CD4-positive, alpha-beta T cell treated with Interleukin-6 at 100 ng/mL for 8 hours (primary cell): ENCODE data around the gene ZFP64.

Experiments used
- DNase-seq: peaks from one replicate; pipeline ENCODE4 v3.0.0-alpha.2; 2020; ENCODE audit warnings: mixed read lengths, low spot score

Gene ZFP64

GRCh38 chr20:52104546-52105441, 86.8 kb downstream of the ZFP64 start:
- no peak for DNase-seq

- DNase-seq: no peak
These were observed 87.5 kb downstream of the ZFP64 start for GRCh38 chr20:52103913-52104545.

- no peak for DNase-seq
These were observed 88.2 kb downstream of the ZFP64 start for GRCh38 chr20:52103335-52103912.

GRCh38 chr20:52102559-52102958, 89.0 kb downstream of the ZFP64 start:
- no peak for DNase-seq

GRCh38 chr20:52102126-52102525, 89.5 kb downstream of the ZFP64 start:
- no peak for DNase-seq
